NCI-H460 (cell line): Measurements from ENCODE around the gene CPD. TPM values are rescaled to one million over a fixed set of nuclear protein-coding genes. Genes with fewer than 3 reads are reported as not detected.

Experiments used
- DNase-seq: peaks from one replicate; pipeline ENCODE4 v3.0.0-alpha.2; 2016; ENCODE audit warnings: low read depth; ENCODE audit errors: extremely low read depth
- small RNA-seq, 2 experiments: library from RNA; depleted of rRNA; stranded (forward); fragments of <200 nt; gene quantifications; one replicate each; pipeline ENCODE3, GENCODE V24; 2014
- total RNA-seq: library from RNA; depleted of rRNA; stranded (reverse); fragments of >200 nt; shearing (Covaris generic); gene quantifications from 2 replicates; pipeline ENCODE4 v1.2.3, GENCODE V29; 2014; rRNA removed

Gene CPD
- total RNA-seq, 1 experiment from 2014 or later: 97.9 TPM

DNA sequence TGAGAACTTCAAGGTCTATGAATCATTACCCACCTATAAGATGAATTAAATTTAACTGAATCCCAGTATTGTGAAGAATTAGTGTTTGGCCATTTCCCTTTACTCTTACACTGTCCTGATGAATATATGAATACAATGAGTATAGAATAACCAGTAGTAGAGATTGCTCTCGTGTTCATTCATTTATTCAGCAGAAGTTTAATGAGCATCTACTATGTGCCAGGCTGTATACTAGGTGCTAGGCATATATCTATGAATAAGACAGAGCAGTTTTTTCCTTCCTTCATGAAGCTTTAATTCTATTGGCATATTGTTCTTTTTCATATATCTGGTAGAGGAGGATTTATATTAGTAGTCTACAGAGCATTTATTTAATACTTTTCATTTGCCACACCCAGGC, 104.4 kb downstream of the CPD start:
- DNase-seq: no peak

DNA sequence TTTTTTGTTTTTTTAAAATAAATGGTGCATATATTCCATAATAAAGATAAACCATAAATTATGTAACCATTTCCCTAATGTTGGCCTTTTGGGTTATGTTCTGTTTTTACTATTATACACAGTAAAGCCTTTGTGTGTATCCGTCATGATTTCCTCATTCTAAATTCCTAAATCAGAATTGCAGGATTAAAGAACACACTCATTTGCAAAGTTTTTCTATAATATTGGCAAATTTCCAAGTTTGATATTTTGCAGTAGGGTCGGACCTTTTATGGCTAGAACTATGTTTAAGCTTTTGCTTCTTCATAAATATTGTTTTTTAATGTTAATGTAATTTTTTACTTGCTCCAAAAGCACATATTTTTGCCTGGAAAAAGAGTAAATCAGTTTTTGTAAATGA, 115.1 kb downstream of the CPD start:
- no peak for DNase-seq

DNA sequence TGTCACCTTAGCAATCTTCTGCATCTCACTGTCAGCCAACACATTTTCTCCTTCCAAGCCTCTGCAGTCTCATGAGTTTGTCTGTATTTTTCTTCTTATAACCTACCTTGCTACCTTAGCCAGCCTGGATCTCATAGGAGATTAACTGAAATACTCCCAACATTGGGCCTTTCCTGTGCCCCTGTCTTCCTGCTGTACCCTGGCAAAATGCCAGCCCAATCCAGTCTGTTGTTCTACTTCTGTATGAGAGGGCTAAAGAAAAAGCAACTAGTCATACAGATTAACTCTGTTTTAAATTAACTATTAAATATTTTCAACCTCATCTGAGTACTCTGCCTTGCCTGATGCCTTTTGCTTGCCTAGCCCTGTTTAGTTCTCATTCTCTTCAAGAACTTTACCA, 116.9 kb downstream of the CPD start:
- DNase-seq: no peak

DNA sequence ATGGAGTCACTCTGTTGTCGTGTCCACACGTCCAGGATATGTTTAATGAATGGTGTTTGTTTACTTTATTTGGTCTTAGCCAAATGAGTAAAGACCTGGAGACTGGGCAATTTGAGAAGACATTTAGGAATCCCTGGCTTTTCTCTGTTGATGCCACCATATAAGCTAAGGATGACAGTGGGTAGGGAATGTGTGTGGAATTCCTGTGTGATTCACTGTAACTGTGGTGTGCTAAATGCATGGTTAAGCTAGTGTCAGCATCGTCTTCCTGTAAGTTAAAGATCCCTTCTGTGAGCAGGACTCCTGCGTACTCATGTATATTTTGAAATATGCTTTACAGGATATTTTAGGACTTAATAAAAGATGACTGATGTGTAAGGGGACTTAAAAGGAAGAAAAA, 124.8 kb downstream of the CPD start:
- no peak for DNase-seq

DNA sequence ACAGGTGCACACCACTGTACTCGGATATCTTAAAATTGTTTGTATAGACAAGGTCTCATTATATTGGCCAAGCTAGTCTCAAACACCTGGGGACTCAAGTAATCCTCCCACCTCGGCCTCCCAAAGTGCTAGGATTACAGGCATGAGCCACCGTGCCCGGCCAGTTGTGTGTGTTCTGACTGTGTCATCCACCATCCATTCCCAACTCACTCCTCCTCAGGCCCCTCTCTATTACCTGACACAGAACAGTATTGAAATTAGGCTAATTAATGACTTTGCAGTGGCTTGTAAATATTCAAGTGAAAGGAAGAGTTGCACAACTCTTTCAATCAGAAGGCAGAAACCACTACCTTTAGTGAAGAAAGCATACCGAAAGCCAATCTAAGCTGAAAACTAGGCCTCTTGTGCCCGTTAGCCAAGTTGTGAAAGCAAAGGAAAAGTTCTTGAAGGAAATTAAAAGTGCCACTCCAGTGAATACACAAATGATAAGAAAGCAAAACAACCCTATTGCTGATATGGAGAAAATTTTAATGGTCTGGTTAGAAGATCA, 127.2 kb downstream of the CPD start:
- no peak for DNase-seq

DNA sequence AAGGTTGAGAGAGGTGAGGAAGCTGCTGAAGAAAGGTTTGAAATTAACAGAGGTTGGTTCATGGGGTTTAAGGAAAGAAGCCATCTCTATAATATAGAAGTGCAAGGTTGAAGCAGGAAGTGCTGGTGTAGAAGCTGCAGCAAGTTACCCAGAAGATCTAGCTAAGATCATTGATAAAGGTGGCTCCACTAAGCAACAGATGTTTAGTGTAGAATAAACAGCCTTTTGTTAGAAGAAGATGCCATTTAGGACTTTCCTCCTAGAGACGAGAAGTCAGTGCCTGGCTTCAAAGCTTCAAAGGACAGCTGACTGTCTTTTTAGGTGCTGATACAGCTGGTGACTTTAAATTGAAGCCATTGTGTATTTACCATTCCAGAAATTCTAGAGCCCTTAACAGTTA, 127.8 kb downstream of the CPD start:
- DNase-seq: no peak

DNA sequence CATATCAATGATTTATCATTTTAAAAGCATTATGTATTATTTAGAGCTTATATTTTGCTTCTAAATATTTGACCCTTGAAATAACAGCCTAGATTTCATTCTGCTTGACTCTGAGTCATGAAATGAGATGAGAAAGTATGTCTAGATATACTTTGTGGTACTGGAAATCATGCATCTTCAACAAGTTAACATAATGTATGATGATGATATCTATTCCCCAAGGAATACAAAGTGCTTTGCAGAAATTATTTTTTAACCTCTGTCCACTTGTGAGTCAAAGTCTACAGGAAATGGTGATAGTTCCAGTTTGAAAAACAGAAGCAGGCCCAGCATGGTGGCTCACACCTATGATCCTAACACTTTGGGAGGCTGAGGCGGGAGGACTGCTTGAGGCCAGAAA, 134.6 kb downstream of the CPD start:
- DNase-seq: no peak

DNA sequence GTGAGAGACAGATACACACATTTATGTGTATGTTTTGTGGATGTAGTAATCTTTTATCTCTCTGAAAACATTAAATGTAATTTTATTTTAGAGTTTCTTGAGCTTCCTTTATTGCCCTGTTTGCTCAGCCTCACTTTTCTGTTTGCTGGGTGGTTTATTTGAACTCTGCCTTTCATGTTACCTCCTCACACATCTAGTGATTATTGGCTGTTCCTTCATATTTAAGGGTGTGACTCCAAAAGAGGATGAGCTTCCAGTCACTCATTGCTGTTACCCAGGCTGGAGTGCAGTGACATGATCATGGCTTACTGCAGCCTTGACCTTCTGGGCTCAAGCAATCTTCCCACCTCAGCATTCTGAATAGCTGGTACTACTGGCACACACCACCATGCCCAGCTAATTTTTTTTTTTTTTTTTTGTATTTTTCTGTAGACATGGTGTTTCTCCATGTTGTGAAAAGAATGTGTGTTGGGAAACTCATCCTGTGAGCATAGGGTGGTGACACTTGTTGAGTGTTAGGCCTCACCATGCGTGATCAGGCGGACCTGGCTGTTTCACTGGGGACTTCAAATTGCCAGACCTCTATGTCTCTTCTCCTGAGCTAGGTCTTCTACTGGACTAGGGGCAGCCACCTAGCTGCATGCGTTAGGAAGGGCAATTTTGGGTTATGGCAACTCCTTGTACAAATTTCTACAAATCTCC, 136.3 kb downstream of the CPD start:
- DNase-seq: no peak

DNA sequence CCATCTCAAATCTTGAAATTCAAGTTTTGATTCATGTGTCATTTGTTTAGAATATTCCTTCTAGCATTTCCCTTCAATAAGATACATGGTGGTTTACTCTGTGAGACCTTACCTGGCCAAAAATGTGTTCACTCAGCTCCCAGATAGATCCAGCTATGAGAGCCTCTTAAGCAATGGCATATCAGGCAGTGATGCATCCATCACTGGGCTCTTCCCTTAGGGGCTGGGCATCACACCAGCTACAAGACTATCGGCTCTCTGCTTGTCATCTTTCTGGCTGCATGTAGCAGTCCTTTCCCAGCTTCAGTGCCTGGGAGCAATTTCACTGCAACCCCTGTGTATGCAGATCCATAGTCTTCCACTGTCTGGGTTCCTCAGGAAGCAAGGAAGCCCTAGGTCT, 139.1 kb downstream of the CPD start:
- DNase-seq: no peak

DNA sequence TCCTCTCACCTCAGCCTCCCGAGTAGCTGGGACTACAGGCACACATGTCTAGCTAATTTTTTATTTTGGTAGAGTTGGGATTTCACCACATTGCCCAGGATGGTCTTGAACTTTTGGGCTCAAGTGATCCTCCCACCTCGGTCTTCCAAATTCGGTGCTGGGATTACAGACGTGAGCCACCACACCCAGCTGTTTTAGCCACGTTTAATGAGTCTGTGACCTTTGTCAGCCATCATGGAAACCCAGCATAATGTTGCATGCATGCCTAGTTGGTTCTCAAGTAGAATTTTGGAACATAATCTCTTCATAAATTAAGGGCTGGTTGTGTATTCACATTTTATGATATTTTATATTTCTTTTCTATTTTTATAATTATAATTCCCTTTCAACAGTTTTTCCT, 140.4 kb downstream of the CPD start:
- no peak for DNase-seq

Small RNA genes within 50 kb of the gene (small RNA-seq; reads per million reads assigned to genes)
- gene RF00019: 0 reads per million in 2 experiments
- 0 to 0.06 reads per million in 2 experiments for gene RNU6-990P

Other genes starting within 250 kb of the CPD start
- gene SLC6A4, start 143.2 kb upstream of the CPD start, total RNA-seq: not detected in 2 replicates
- gene BLMH, start 87.0 kb upstream of the CPD start, total RNA-seq: 22.3 and 27.7 TPM in 2 replicates
- gene TMIGD1, start 44.9 kb upstream of the CPD start, total RNA-seq: not detected in 2 replicates
- gene GOSR1, start 98.5 kb downstream of the CPD start, total RNA-seq: 32.6 and 42.7 TPM in 2 replicates